NCI-H524 (cell line): ENCODE measurements around the gene SHROOM2.

ENCODE experiments used
- DNase-seq, 2 experiments: peaks; one replicate each; lab custom pipeline; 2025; lab: John Stamatoyannopoulos, UW

The SHROOM2 gene

DNA sequence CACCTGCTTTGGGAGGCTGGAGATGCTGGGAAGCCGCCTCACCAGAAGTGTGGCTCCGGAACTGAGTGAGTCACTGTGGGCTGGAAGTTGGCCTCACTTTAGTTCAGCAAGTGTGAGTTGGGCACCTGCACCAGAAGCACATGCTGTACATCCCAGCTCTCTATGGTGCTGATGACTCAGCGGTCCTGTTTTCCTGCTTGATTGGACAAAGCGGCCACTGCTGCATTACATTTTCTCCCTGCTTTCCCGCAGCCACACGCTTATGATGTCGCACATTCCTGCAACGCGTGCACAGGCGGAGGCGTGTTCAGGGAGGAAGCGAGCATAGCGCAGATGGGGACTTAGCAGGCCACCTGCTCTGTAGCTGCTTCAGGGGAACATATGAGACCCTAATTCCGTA, 154.2 kb downstream of the SHROOM2 start:
- no peak for DNase-seq

DNA sequence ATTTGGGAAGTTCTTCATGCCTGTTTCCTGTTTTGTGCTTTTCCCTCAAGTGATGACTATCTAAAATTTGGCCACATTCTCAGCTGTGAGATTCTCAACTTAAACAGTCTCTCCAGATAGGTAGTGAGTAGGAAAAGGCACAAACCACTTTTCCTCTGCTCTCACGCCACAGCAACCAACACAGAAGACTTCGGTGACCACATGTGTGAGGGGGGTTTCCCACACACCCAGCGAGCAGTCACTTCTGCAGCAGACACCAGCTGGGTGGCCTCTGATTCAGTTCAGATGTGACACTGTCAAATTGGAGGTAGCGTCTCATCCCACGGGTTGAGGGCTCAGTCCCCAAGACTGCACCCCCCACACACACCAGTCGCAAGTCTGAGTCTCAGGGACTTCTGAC, 155.9 kb downstream of the SHROOM2 start:
- no peak for DNase-seq

DNA sequence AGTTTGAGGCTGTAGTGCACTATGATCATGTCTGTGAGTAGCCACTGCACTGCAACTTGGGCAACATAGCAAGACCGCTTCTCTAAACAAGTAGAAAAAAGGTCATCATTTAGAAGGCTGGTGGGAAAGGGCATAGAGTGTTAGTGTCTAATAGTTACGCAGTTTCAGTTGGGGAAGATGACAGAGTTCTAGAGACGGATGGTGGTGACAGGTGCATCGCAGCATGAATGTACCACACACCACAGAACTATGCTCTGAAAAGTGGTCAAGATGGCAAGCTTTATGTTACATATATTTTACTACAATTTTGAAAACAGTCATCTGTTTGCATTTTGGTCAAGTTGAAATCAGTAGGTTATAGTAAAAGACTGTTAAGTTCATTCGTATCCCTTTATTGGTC, 157.2 kb downstream of the SHROOM2 start:
- DNase-seq = no peak

DNA sequence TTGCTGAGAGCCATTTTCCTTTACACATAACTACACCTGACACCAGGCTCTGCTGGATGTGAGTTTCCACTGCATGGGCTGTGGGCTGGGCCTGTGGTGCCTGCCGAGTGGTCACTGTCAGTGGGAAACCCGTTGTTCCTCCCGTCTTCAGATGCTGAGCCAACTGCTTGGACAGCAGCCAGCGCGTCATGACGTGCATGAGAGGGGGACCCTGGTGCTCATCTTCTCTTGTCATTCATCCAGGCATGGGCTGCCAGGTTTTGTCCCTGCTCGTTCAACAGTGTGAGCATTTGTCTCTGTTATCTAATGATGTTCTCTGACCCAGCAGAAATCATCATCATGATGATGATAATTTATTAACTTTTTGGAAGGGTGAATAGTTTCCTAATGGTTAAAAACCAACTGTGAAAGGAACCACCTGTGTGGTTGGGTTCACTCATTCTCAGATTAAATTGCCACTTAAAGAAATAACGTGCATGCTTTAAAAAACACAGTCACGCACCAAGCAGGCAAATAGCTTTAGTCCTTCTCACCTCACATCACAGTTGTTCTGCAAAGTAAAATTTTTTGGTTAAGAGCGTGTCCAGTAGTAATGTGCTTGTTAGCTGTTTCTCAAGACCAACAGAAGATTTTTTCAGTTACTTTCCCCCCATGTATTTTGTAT, 161.0 kb downstream of the SHROOM2 start:
- no peak for DNase-seq

DNA sequence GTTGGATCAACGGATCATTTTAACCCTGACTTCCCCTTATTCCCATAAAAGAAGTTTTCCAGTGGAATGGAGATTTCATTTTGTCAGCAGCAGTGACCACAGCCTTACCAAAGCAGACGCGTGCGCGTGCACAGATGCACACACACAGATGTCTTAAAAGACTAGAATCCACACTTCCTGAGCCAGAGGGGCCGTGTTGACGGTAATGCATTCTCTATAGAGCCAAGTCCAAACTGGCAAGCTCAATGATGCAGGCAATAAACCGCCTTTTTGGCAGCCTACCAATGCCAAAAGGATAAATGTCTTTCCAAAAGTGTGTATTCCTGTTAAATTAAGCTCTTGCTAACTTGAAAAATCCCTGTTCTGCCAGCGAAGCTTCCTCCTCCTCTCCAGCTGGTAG, 162.2 kb downstream of the SHROOM2 start:
- no peak for DNase-seq

DNA sequence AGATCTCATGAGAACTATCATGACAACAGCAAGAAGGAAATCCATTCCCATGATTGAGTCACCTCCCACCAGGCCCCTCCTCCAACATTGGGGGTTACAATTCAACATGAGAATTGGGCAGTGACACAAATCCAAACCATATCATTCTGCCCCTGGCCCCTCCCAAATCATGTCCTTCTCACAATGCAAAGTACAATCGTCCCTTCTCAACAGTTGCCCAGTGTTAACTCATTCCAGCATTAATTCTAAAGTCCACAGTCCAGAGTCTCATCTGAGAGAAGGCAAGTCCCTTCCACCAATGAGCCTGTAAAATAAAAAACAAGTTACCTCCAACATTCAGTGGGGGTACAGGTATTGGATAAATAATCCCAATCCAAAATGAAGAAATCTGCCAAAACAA, 166.1 kb downstream of the SHROOM2 start:
- no peak for DNase-seq

DNA sequence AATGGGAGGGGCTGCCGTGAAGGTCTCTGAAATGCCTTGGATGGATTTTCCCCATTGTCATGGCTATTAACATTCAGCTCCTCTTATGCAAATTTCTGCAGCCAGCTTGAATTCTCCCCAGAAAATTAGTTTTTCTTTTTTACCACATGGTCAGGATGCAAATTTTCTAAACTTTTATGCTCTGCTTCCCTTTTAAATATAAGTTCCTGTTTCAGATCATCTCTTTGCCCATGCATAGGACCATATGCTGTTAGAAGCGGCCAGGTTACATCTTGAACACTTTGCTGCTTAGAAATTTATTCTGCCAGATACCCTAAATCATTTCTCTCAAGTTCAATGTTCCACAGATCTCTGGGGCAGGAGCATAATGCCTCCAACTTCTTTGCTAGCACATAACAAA, 167.2 kb downstream of the SHROOM2 start:
- DNase-seq = no peak

DNA sequence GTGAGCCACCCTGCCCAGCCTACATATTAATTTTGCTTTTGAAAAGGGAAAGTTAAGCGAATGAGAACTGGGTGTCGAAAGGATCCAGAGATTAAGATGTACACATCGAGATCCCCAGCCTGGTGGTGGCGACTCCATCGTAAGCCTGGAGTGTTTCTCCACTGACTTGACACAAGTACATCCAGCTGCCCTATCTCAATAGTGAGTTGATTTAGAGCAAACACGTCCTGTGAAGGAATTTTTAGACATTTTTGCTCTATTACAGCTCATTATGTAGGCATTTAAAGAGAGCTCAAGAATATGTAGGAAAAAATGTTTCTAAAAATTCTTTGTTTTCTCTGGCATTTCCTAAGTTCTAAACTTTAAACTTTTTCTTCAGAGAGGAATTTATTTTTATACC, 169.3 kb downstream of the SHROOM2 start:
- DNase-seq = no peak

DNA sequence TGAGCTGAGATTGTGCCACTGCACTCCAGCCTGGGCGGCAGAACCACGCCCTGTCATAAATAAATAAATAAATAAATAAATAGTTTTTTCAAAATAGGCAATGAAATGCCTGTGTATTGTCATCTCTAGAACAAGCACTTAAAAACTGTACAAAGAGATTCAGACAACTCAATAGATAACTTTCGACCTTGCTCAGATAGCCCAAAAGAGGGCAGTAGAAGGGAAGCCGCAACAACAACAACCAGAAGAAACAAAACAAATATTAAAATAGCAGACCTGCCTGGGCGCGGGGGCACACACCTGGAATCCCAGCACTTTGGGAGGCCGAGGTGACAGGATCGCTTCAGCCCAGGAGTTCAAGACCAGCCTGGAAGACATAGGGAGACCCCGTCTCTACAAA, 171.5 kb downstream of the SHROOM2 start:
- DNase-seq = no peak

DNA sequence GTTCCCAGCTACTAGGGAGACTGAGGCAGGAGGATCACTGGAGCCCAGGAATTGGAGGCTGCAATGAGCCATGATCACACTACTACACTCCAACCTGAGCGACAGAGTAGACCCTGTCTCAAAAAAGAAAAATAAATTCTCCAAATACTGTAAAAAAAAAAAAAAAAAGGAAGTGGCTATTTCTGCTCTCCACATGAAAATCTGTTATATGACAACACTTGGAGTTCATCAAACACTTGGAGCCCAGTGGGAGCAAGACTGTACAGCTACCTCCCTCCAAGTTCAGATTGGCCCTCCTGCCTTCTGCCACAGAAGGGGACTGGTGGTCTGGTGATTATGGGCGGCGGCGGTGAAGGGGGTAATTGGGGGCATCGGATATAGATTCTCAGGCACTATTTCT, 172.0 kb downstream of the SHROOM2 start:
- no peak for DNase-seq

DNA sequence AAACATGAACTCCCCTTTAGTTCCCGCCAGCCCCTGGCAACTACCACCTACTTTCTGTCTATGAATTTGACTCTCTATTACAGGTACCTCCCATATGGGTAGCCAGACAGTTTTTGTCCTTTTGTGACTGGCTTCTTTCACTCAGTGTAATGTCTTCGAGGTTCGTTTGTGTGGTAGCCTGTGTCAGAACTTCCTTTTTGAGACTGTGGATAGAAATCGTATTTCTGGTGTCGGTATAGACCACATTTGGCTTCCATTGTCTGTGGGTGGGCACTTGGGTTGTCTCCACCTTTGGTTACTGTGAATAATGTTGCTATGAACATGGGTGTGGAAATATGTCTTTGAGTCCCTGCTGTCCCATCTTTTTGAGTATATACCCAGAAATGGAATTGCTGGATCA, 175.5 kb downstream of the SHROOM2 start:
- DNase-seq = no peak

DNA sequence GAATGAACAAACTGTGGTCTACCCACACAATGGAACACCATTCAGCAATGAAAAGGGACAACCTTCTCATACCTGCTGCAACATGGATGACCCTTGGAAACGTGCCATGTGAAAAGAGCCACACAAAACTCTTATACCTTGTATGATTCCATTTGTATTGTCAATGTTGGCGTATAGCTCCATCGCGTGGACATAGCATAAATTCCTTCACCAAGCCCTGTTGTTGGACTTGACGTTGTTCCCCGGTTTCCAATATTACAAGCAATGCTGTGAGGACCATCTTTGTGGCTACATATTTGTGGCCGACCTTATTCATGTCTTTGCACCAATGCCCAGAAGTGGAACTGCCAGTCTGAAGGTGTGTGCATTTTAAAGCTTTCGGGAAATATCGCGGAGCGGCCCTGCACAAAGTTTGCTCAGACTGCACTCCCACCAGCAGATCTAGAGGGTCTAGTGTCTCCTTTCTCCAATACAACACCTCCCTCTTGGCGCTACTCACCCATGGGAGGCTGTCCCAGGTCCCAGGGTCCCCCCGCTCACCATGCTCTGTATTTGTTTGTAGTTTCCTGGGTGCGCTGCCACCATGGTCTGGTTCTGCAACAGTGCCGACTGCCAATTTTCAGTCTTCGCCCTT, 180.7 kb downstream of the SHROOM2 start, which contains the start of gene CLDN34:
Gene CLDN34, plus strand, starts transcription at position 584 of the 634 bp plus-strand sequence. Its CDS starts 0 bp downstream, at position 584.
- DNase-seq = no peak

DNA sequence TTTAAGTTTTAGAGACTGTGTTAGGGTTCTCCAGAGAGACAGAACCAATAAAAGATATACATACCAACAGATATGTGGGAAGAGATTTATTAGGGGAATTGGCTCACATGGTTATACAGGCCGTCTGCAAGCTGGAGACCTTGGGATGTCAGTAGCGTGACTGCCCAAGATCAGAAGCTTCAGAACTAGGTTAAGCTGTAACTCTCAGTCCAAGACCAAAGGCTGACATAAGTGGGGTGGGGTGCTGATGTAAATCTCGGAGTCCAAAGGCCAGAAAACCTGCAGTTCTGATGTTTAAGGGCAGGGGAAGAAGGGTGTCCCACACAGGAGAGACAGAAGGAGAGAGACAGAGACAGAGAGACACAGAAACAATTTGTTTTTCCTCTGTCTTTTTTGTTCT, 191.4 kb downstream of the SHROOM2 start:
- no peak for DNase-seq

DNA sequence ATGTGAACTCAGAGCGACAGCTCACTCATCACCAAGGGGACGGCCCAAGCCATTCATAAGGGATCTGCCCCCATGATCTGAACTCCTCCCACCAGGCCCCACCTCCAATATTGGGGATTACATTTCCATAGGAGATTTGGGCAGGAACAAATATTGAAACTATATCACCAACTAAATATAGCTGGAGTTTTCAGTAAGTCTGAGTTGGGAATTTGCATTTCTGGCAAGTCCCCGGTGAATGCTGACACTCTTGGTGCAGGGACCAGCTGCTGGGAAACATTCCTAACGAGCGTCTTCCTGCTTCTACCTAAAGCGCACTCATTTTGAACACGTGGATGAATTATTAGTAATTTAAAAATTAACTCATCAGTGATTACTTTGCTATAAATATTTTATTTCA, 194.2 kb downstream of the SHROOM2 start:
- DNase-seq = no peak

DNA sequence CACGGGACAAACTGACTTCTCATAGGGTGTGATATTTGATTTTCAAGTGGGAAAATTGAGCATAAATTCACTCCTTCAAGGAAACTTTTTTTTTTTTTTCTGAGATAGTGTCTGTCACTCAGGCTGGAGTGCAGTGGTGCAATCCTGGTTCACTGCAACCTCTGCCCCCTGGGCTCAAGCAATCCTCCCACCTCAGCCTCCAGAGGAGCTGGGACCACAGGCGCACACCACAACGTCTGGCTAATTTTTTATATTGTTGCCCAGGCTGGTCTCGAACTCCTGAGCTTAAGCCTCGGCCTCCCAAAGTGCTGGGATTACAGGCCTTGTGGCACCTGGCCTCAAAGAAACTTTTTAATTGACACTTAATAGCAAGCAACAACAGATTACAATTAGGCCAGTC, 194.7 kb downstream of the SHROOM2 start:
- DNase-seq = no peak

DNA sequence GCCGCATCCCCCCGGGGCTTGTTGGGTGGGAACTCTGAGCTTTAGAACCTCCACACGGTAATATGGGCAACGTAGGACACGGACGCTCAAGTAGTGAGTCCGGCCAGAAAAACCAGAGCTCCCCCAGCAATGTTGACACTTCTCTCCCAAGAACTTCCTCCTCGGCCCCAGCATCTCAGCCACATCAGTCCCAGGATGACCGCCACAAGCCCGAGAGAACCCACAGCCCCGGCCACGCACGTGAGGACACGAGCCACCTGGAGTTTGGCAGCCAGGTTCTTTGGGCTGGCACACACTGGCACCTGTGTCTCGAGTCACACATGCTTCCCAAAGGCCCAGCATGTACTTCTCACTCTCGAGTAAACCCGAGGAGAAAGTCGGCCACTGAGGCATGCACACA, 197.2 kb downstream of the SHROOM2 start:
- no peak for DNase-seq

DNA sequence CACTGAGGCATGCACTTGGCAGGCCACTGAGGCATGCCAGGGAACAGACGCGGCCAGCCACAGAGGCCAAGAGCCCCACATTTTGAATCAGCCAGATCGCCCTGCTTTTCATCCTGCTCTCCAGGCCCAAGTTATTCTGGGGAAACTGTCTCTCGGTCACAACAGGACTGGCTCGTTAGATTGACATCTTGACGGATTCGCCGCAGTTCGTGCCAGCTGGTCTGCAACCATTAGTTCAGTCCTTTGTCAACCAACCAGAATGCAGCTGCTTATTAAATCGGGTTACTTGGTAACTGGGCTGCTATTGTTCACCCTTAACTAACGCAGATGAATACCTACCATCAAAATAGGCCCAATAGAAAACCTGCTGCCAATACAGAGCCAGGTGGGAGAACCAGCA, 197.6 kb downstream of the SHROOM2 start:
- no peak for DNase-seq

DNA sequence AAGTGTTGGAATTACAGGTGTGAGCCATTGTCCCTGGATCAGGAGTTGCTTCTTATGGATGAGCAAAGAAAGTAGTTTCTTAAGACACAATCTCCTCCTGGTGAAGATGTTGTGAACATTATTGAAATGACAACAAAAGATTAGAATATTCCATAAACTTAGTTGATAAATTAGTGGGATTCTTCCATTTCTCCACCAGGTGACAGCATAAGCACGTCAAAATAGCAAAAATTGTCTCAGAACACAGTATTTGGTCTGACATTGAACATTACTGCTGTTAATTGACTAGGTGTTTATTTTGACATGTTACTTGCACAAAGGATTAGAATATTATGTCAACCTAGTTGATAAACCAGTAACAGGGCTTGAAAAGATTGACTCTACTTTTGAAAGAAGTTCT, 202.5 kb downstream of the SHROOM2 start:
- peak; percentile 7 to 14 for DNase-seq

DNA sequence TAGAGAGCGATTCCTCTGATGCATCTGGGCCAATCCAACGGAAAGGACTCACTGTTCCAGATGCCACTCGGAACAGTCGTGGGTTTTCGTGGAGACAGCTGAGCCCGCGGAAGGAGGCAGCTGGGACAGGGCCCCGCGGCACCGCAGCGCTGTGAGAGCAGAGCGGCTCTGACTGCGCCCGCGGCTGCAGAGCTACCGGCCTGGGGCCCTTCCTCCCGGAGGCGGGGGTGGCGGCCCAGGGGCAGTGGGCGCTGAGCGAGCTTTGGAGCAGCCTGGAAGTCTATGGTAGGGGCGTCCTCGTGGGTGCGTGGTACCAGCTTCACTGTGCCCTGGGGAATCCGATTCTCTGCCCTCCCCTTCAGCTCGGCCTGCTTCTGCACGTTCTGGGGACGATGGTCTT, 205.8 kb downstream of the SHROOM2 start:
- no peak for DNase-seq

DNA sequence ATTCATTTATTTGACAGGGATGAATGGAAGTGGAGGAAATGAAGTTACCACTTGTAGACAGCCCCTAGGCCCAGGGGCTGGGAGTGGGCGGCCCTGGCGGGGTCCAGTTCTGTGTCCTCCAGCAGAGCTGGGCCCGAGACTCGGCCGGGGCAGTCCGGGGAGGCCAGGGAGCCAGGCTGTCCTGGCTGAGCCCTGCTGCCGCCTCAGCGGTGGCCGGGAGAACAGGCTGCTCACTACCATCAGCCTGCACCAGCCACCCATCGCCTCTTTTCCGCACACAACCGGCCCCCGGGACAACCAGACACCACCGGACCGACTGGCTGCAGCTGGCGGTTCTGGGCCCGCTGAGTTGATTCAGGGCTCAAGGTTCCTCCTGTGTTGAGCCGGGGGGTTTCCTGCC, 206.5 kb downstream of the SHROOM2 start:
- DNase-seq = no peak

DNA sequence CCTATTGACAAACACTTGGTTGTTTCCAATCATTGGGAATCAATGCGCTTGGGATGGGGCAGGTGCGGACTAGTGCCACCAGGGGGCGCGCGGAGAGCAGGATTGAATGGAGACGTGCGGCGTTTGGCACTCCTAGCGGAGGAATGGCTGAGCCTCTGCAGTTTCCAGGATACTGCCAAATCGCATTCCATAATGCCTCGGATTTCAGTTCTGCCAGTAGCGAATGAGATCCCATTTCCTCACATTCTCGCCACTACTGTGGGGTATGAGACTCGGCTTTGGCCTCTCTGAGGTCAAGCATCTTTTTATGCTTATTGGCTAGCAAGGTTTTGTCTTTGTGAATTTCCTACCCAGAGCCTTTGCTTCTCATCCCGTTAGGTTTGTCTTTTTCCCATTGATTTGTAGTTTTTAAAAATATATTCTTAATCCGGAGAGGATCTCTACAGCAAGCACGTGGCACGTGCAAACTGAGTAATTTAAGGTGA, 209.7 kb downstream of the SHROOM2 start:
- DNase-seq = peak; percentile 42 to 75

DNA sequence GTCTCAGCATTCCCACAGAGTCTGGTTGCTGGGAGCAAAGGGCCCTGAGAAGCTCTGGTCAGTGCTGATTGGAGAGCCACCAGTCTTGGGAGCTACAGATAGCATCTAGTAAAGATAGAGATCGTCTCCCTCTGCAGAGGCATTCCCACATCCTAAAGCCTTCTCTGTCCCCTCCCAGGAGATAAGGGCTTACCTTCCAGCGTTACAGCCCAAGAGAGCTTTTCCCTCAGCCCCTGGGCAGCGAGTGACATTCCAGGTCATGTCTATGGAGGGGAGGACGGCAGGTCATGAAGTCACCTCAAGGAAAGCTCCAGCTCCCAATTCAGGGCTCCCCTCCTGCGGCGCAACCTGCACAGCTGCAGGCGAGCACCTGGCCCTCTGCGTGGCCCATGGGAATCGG, 210.8 kb downstream of the SHROOM2 start:
- no peak for DNase-seq

DNA sequence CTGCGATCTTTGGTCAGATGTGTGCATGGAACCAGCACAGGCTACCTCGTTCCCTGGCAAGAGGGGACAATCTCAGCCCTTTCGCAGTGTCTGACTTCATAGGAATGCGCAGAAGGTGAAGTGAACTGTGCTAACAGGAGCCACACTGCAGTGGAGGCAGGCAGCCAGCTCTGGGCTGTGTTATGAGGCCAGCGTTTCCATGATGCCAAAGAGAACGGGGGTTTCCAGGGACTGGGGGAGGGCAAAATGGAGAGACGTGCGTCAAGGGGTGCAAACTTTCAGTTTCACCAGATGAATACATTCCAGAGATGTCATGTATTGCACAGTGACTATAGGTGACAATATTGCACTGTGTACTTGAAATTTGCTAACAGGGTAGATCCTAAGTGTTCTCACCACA, 211.3 kb downstream of the SHROOM2 start:
- DNase-seq = no peak
